H1 (cell line): ENCODE measurements around the gene PGRMC1. TPM values are rescaled to one million over a fixed set of nuclear protein-coding genes. Genes with fewer than 3 reads are reported as not detected.

Source experiments
- BACH1 ChIP-seq: IDR thresholded peaks from 2 replicates; pipeline ENCODE4 v1.6.1; 2012; ENCODE audit warnings: low read length, improper control_type of control experiment
- BCL11A ChIP-seq, 2 experiments: IDR thresholded peaks; one replicate each; pipeline ENCODE4 v1.6.1; 2011; ENCODE audit warnings: low read depth in 2 of 2, low read length in 2 of 2, mild to moderate bottlenecking in 2 of 2
- RBBP5 ChIP-seq: IDR thresholded peaks from 2 replicates; pipeline ENCODE4 v1.7.1; 2012; ENCODE audit warnings: low read depth, mild to moderate bottlenecking, inconsistent platforms, low read length, moderate library complexity, borderline replicate concordance
- SIN3A ChIP-seq, 2 experiments: IDR thresholded peaks in 1 of 2; conservative IDR thresholded peaks in 1 of 2; 2 replicates each; pipeline ENCODE4 v1.6.1; 2011 to 2012; ENCODE audit warnings: low read length in 2 of 2, improper control_type of control experiment in 1 of 2, low read depth in 1 of 2, mild to moderate bottlenecking in 1 of 2
- SIX5 ChIP-seq: IDR thresholded peaks from 2 replicates; pipeline ENCODE4 v1.6.1; 2011; ENCODE audit warnings: mild to moderate bottlenecking, low read depth, low read length
- SP1 ChIP-seq: IDR thresholded peaks from 2 replicates; pipeline ENCODE4 v1.6.1; 2011; ENCODE audit warnings: low read depth, low read length
- SP2 ChIP-seq: IDR thresholded peaks from 2 replicates; pipeline ENCODE4 v1.6.1; 2012; ENCODE audit warnings: mild to moderate bottlenecking, low read length, inconsistent platforms
- polyA plus RNA-seq, 7 experiments: library from polyadenylated mRNA; depleted of rRNA in 3 of 7; stranded (reverse) in 5 of 7; unstranded in 2 of 7; fragments of >200 nt in 5 of 7; fragments of 200-250 nt in 2 of 7; gene quantifications; 1 replicate in 5 of 7; 2 replicates in 1 of 7; 4 replicates in 1 of 7; pipeline versions ENCODE4 v1.2.1 to v1.2.3, GENCODE V29; 2011 to 2013; ENCODE audit warnings: missing spikeins in 2 of 7, mixed read lengths in 2 of 7
- total RNA-seq: library from RNA; stranded (reverse); fragmentation: NEBNext Ultra II Directional; extraction: Animal tissue kit (Norgen Biotek cat#: 25700); gene quantifications from 2 replicates; pipeline ENCODE4 v1.2.1, GENCODE V29; 2021
- TF ChIP-seq, protein P1 (sequence below): fragments of 300-600 bp; sonication (generic); IDR thresholded peaks from 2 replicates; pipeline ENCODE4 v1.7.1; 2012; ENCODE audit warnings: low read length, moderate library complexity, mild to moderate bottlenecking, inconsistent platforms; ENCODE audit not compliant: insufficient replicate concordance
- TF ChIP-seq, protein P2 (sequence below): IDR thresholded peaks from 2 replicates; pipeline ENCODE4 v1.6.1; 2012; ENCODE audit warnings: low read length, inconsistent platforms

Gene PGRMC1
- total and polyA plus RNA-seq, 2 of the 8 experiments (the other 6 are each of a cell fraction or from before 2014, with no cell fraction given), result 127 to 248 TPM

DNA sequence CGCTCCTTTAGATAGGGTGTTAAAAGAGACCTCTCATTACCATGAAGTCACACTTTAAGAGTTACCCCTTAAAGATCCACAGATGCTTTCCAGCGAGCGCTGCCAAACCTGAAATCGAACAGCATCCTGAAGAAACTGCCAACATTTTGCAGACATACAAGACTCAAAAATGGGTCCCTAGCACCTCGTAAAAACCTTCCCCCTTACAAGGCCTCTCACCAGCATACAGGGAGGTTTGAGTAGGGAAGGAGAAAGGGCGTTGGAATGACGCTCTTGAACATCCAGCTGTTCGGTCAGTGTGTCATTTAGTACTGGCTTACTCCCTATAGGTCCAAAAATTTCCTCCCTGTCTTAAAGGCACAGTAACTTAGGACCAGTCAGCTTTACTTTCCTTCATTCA lies 45.3 kb upstream of the PGRMC1 start (continued):
- TF ChIP-seq, protein P1, sequence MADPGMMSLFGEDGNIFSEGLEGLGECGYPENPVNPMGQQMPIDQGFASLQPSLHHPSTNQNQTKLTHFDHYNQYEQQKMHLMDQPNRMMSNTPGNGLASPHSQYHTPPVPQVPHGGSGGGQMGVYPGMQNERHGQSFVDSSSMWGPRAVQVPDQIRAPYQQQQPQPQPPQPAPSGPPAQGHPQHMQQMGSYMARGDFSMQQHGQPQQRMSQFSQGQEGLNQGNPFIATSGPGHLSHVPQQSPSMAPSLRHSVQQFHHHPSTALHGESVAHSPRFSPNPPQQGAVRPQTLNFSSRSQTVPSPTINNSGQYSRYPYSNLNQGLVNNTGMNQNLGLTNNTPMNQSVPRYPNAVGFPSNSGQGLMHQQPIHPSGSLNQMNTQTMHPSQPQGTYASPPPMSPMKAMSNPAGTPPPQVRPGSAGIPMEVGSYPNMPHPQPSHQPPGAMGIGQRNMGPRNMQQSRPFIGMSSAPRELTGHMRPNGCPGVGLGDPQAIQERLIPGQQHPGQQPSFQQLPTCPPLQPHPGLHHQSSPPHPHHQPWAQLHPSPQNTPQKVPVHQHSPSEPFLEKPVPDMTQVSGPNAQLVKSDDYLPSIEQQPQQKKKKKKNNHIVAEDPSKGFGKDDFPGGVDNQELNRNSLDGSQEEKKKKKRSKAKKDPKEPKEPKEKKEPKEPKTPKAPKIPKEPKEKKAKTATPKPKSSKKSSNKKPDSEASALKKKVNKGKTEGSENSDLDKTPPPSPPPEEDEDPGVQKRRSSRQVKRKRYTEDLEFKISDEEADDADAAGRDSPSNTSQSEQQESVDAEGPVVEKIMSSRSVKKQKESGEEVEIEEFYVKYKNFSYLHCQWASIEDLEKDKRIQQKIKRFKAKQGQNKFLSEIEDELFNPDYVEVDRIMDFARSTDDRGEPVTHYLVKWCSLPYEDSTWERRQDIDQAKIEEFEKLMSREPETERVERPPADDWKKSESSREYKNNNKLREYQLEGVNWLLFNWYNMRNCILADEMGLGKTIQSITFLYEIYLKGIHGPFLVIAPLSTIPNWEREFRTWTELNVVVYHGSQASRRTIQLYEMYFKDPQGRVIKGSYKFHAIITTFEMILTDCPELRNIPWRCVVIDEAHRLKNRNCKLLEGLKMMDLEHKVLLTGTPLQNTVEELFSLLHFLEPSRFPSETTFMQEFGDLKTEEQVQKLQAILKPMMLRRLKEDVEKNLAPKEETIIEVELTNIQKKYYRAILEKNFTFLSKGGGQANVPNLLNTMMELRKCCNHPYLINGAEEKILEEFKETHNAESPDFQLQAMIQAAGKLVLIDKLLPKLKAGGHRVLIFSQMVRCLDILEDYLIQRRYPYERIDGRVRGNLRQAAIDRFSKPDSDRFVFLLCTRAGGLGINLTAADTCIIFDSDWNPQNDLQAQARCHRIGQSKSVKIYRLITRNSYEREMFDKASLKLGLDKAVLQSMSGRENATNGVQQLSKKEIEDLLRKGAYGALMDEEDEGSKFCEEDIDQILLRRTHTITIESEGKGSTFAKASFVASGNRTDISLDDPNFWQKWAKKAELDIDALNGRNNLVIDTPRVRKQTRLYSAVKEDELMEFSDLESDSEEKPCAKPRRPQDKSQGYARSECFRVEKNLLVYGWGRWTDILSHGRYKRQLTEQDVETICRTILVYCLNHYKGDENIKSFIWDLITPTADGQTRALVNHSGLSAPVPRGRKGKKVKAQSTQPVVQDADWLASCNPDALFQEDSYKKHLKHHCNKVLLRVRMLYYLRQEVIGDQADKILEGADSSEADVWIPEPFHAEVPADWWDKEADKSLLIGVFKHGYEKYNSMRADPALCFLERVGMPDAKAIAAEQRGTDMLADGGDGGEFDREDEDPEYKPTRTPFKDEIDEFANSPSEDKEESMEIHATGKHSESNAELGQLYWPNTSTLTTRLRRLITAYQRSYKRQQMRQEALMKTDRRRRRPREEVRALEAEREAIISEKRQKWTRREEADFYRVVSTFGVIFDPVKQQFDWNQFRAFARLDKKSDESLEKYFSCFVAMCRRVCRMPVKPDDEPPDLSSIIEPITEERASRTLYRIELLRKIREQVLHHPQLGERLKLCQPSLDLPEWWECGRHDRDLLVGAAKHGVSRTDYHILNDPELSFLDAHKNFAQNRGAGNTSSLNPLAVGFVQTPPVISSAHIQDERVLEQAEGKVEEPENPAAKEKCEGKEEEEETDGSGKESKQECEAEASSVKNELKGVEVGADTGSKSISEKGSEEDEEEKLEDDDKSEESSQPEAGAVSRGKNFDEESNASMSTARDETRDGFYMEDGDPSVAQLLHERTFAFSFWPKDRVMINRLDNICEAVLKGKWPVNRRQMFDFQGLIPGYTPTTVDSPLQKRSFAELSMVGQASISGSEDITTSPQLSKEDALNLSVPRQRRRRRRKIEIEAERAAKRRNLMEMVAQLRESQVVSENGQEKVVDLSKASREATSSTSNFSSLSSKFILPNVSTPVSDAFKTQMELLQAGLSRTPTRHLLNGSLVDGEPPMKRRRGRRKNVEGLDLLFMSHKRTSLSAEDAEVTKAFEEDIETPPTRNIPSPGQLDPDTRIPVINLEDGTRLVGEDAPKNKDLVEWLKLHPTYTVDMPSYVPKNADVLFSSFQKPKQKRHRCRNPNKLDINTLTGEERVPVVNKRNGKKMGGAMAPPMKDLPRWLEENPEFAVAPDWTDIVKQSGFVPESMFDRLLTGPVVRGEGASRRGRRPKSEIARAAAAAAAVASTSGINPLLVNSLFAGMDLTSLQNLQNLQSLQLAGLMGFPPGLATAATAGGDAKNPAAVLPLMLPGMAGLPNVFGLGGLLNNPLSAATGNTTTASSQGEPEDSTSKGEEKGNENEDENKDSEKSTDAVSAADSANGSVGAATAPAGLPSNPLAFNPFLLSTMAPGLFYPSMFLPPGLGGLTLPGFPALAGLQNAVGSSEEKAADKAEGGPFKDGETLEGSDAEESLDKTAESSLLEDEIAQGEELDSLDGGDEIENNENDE, result no peak
- TF ChIP-seq, protein P2, sequence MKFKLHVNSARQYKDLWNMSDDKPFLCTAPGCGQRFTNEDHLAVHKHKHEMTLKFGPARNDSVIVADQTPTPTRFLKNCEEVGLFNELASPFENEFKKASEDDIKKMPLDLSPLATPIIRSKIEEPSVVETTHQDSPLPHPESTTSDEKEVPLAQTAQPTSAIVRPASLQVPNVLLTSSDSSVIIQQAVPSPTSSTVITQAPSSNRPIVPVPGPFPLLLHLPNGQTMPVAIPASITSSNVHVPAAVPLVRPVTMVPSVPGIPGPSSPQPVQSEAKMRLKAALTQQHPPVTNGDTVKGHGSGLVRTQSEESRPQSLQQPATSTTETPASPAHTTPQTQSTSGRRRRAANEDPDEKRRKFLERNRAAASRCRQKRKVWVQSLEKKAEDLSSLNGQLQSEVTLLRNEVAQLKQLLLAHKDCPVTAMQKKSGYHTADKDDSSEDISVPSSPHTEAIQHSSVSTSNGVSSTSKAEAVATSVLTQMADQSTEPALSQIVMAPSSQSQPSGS, result no peak
- TF ChIP-seq BACH1 (no peak), SIN3A (conservative IDR thresholded peaks at IDR 0.05 in 1 of 2, IDR thresholded peaks at IDR 0.05 in 1 of 2; ENCODE audit: low read depth in 1 of 2, low read length in 2 of 2) (no peak), SP1 (no peak), BCL11A (IDR thresholded peaks at IDR 0.05; ENCODE audit: low read depth in 2 of 2, low read length in 2 of 2) (no peak), SP2 (no peak), RBBP5 (no peak), SIX5 (no peak)
